GM21526 (cell line): ENCODE results near the gene DTX3.
"Not testable (repeated sequence)": the region's sequence is repeated elsewhere in the genome, so short reads cannot be mapped to it uniquely, and the experiment has no call there.

Source experiments
- ATAC-seq: cut with Tn5 transposase; IDR thresholded peaks from one replicate; pipeline ENCODE4 v1.9.1; 2021; ENCODE audit warnings: moderate library complexity; ENCODE audit not compliant: unreplicated experiment, low FRiP score

Gene DTX3

GRCh38 chr12:57606399-57606798 lies 1.8 kb downstream of the DTX3 start:
- ATAC-seq, result no peak

- ATAC-seq, result no peak
These were observed 2.2 kb downstream of the DTX3 start for GRCh38 chr12:57606821-57607220.

GRCh38 chr12:57607958-57608663 lies 3.5 kb downstream of the DTX3 start:
- ATAC-seq, result no peak

GRCh38 chr12:57609101-57609780 lies 4.6 kb downstream of the DTX3 start:
- no peak for ATAC-seq

- ATAC-seq, result no peak
These were observed 5.3 kb downstream of the DTX3 start for GRCh38 chr12:57609781-57610553.

GRCh38 chr12:57610554-57611107 lies 6.0 kb downstream of the DTX3 start:
- ATAC-seq, result no peak

GRCh38 chr12:57611108-57611826 lies 6.6 kb downstream of the DTX3 start, which contains the start of gene ARHGEF25:
TSS of gene ARHGEF25 (plus strand) at chr12:57611435. CDS start at chr12:57611895, 460 bp downstream.
- ATAC-seq, result peak; percentile 46

- ATAC-seq, result no peak
These were observed 7.4 kb downstream of the DTX3 start for GRCh38 chr12:57611827-57612710.

GRCh38 chr12:57612711-57613426 lies 8.2 kb downstream of the DTX3 start:
- no peak for ATAC-seq

GRCh38 chr12:57613427-57614109 lies 8.9 kb downstream of the DTX3 start:
- ATAC-seq, result no peak

- ATAC-seq, result no peak
These were observed 9.7 kb downstream of the DTX3 start for GRCh38 chr12:57614178-57614947.

GRCh38 chr12:57614948-57615500 lies 10.4 kb downstream of the DTX3 start:
- ATAC-seq, result no peak

GRCh38 chr12:57615637-57616036 lies 11.0 kb downstream of the DTX3 start:
- ATAC-seq, result no peak

- ATAC-seq, result no peak
These were observed 11.9 kb downstream of the DTX3 start for GRCh38 chr12:57616383-57617101.

- no peak for ATAC-seq
These were observed 13.3 kb downstream of the DTX3 start for GRCh38 chr12:57617942-57618341.

- not testable (repeated sequence) for ATAC-seq
These were observed 13.8 kb downstream of the DTX3 start for GRCh38 chr12:57618431-57618830.
